Cardiac septum (tissue), 1 donor: Measurements from ENCODE around the gene ETS1. TPM values are rescaled to one million over a fixed set of nuclear protein-coding genes. Genes with fewer than 3 reads are reported as not detected.

Experiments
- DNase-seq: peaks from one replicate; pipeline ENCODE4 v3.0.0-alpha.2; 2020; ENCODE audit warnings: low spot score
- intact Hi-C: fragments of 100-400 bp; cut with DNase I; formaldehyde crosslinking; loops from one replicate; pipeline ENCODE4 v1.14.0; 2022
- total RNA-seq: library from RNA; stranded (reverse); fragmentation: NEBNext Ultra II Directional; extraction: Animal tissue kit (Norgen Biotek cat#: 25700); gene quantifications from one replicate; pipeline ENCODE4 v1.2.1, GENCODE V29; 2021
- donor health status: DM: no; HTN: no; CAD: no.

Gene ETS1
- total RNA-seq, 1 donor from 2014 or later, result 54.2 TPM

GRCh38 chr11:128620309-128621100, 33.1 kb upstream of the ETS1 start:
- DNase-seq, result no peak
- intact Hi-C loops, result no loop called here

DNA sequence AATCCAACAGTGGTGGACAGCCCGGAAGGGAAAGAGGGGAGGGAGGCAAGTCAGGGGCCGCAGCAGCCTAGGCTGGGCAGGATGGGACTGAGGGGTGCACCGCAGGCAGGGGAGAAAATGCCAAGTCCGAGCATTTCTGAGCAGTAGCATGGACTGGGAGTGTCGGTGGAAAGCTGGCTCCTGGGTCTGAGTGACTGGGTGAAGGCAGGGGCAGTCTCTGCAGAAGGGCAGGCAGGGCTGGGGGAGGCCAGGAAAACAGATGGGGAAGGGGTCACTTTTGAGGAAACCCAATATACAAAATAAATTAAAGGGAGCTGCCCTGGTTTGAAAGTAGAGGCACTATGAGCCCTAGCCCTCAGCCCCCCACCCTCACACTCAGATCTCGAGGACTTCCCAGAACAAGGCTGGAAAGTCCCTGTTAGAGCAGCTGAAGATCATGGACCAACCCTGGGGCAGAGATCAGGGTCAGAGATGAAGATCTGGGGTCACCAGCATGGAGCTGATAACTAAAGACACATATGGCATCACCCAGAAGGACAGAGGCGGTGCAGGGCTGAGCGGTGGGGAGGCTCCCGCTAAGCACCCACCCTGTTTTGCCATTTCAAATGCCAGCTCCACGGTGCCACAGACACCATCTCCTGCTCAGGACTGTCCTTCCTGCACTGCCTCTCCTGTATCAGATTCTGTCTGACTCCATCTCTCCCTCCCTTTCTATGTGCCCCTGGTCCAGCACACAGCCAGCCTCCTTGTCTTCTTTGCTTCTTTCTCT, 32.4 kb upstream of the ETS1 start:
- intact Hi-C loops, result no loop called here
- no peak for DNase-seq

DNA sequence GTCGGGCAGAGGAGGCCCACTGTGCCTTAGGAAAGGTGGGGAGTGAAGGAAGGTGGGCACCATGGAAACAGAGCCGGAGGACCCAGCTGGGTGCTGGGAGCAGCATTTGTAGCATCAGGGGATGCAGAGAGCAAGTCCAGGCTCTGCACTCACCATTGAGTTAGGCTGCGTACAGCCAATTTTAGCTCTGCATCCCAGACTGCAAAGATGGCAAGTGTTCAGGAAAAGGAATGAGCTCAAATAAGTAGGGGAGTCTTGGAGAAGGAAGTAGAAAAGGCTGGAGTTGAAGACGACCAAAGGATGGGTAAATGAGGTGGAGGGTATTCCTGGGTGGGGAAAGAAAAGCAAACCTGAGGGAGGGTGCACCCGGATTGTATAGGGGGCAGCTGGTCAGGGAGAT, 31.6 kb upstream of the ETS1 start:
- DNase-seq, result no peak
- intact Hi-C loops, result no loop called here

DNA sequence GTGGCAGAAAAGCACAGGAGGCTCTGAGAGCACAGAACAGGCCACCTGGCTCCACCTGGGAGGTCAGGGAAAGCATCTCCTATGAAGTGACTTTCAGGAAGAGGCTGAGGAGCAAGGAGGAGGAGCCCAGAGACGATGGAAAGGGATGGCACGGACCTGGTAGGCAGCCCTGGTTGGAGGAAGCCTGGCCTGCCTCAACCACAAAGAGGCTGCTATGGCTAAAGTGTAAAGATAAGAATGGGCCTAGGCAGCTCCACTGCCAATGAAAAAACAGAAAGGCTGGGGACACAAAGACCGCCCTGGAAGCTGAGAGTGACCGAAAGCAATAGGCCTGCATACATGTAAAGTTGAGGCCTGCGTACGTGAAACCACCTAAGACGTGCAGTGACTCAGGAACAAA, 31.2 kb upstream of the ETS1 start:
- intact Hi-C loops, result no loop called here
- DNase-seq, result no peak

GRCh38 chr11:128616161-128616560, 28.8 kb upstream of the ETS1 start:
- intact Hi-C loops, result no loop called here
- DNase-seq, result no peak

DNA sequence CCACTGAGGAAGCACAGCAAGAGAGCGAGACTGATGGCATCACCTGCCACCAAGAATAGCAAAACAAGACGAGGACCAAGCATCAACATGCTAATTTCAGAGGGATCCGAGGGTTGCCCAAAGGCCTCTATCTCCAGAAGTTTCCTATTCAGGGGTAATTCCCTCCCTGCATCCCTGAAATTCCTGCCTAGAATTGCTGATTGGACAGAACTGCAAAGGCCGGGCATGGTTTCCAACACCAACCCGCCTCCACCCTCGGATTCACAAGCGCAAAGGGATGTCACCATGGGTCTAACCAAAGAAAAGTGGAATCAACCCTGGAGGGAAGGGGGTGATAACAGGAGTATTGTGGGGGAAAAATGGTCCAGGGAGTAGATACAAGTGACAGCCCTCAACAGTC, 28.3 kb upstream of the ETS1 start:
- intact Hi-C loops, result no loop called here
- DNase-seq, result no peak

GRCh38 chr11:128615076-128615475, 27.7 kb upstream of the ETS1 start:
- intact Hi-C loops, result no loop called here
- no peak for DNase-seq

GRCh38 chr11:128614026-128614425, 26.7 kb upstream of the ETS1 start:
- no peak for DNase-seq
- intact Hi-C loops, result no loop called here

DNA sequence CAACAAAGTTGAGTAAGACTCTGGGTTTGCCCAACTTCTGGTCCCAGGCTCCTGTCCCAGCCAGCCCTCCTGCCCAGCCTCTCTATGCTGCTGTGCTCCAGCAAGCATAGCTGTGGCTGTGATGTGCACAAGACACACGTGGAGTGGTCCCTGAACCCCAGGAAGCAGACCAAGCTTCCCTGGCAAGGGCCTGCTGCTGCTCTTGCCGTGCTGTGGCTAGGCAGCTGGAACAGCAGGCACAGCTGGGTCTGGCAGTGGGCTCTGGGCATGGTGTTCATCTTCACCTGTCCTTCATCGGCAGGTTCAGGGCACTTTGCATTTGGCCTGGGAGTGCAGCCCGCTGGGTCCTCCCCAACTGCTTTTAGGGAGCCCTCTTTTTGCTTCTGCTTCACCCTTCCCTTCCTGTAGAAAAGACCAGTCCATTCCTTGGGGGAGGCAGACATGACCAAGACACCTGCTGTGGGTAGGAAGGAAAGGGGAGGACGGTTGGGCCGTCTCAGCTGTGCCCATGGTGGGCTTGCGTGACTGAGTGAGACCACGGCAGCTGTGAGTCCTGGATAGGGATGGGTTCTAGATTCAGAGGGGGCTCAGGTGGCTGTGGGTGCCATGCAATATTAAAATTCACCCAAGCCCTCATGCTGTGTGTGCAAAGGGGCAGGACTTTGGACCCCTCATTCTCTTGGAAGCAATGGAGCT, 26.1 kb upstream of the ETS1 start:
- intact Hi-C loops, result no loop called here
- DNase-seq, result no peak

- no peak for DNase-seq
- intact Hi-C loops, result no loop called here
Measured at GRCh38 chr11:128610721-128611617, 23.6 kb upstream of the ETS1 start.

GRCh38 chr11:128609785-128610184, 22.4 kb upstream of the ETS1 start:
- no peak for DNase-seq
- intact Hi-C loops, result no loop called here

DNA sequence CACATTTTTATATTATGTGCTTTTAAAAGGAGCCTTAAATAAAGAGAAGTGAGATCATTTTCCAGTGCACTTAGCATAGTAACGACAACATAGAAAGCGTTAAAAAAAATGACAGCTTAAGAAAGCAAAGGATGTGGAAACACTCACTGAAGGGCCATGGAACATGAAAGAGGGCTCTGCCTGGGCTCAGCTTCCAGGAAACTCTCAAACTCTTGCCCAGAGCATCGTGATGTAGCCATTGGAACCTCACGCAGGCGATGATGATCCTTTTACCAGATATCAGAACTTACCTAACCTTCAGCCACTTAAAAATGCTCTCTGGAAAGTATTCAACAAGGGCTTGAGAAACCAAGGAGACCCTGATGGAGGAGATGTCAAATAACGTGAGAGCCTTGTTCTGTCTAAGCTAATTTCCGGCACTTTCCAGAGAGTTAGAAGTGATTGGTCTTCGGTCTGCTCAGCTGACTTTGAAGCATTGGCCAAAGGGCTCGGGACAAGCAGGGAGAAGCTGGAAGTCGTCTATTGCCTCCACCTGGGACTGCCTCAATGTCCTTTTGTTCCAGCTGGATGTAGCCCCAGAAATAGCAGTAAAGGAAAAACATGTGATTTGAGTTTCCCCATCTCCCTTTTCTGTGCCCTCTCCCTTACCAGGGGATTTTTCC, 21.5 kb upstream of the ETS1 start:
- intact Hi-C loops, result no loop called here
- DNase-seq, result no peak

GRCh38 chr11:128607819-128608218, 20.5 kb upstream of the ETS1 start:
- intact Hi-C loops, result no loop called here
- no peak for DNase-seq

DNA sequence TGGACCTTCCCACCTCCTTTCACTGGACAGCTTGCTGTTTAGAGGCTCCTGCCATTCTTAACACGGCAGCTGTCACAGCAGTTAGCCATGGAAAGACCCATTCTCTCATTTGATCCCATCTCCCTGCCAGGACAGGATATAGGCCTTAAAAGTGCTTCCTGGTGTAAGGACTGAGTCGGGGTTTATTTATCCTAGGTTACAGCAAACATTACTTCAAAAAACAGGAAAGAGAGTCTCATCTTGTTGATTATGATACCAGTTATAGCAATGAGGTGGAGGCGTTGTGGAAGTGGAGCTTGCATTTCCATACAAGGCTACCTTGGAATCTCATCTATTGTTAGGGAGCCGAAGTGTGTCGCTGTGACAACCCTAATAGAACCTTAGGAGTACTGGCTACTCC, 17.4 kb upstream of the ETS1 start:
- no peak for DNase-seq
- intact Hi-C loops, result no loop called here

- DNase-seq, result no peak
- intact Hi-C loops, result no loop called here
Measured at GRCh38 chr11:128603752-128604414, 16.5 kb upstream of the ETS1 start.

DNA sequence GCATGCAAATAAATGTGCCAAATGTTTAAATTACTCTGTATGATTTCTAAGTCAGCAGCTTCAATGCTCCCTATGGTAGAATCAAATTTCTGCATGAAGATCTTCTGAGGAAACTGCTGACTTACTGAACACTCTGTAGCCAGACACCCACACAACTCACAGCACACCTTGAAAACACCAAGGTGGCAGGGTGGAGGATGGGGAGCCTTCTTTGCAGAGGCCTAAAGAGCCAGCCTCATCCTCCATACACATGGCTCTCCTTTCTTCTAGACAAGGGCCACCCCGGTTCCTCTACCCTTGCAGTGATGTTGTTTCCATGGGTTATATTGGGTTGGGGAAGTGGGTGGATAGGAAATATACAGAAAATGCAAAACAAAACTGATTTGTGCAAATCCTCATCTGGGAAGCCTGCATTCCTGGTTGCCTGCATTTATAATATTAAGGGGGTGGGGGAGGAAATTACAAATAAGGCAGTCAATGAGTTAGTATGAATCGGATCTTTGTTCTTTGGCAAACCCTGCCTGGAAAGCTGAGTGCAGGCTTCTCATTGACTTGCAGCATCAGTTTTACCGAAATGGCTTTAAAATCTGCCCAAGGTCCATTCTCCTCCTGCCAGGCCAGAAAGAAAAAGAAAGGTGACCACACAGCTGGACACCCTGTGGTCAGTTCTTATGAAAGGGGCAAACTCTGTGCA, 15.8 kb upstream of the ETS1 start:
- DNase-seq, result no peak
- intact Hi-C loops, result no loop called here

DNA sequence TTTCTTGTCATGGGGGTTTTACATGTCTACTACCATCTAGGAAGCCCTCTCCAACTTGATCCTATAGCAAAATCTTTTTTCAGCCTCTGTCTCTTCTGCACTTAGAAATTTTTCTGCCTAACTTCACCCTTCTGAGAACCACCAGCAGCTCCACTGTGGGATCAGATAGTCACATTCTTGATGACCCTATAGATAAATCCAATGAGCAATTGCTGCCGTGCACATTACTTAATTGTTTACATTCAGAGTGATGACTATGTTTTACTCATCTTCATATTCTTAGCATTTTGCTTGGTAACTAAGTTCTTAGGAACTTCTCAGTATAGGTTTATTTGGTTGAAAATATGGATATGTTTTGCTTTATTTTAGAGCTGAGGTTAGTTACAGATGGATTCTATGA, 12.4 kb upstream of the ETS1 start:
- intact Hi-C loops, result no loop called here
- no peak for DNase-seq

- no peak for DNase-seq
- intact Hi-C loops, result no loop called here
Measured at GRCh38 chr11:128598506-128599150, 11.3 kb upstream of the ETS1 start.
